Measurements from ENCODE around the gene TLL1. TPM values are rescaled to one million over a fixed set of nuclear protein-coding genes. Genes with fewer than 3 reads are reported as not detected.

The TLL1 gene
- total RNA-seq, 2 experiments from 2014 or later, result not detected

- no peak for TF ChIP-seq CTCF (IDR thresholded peaks at IDR 0.05)
- POLR2A ChIA-PET, result no interaction called here
- Mint-ChIP-seq H3K27me3 (no peaks in the 10 kb centered on the region), H3K36me3 (ENCODE audit: low read depth) (no peaks in the 10 kb centered on the region), H3K9me3 (peaks cover 2% of the 10 kb centered on the region), H3K27ac (no peak overlapping the region), H3K4me1 (ENCODE audit: low read depth) (no peaks in the 10 kb centered on the region), H3K4me3 (no peak overlapping the region)
- intact Hi-C loops (cut with micrococcal nuclease), result no loop called here
- ATAC-seq (no peak), DNase-seq (no peak)
- CTCF ChIA-PET, result no interaction called here
Observed at GRCh38 chr4:166067915-166068314, 194.9 kb downstream of the TLL1 start.

GRCh38 chr4:166073783-166074182, 200.7 kb downstream of the TLL1 start:
- POLR2A ChIA-PET, result no interaction called here
- intact Hi-C loops (cut with micrococcal nuclease), result no loop called here
- no peak for ATAC-seq

GRCh38 chr4:166075599-166075998, 202.6 kb downstream of the TLL1 start:
- H3K4me3 Mint-ChIP-seq, result no peak overlapping the region
- DNase-seq (no peak), ATAC-seq (no peak)
- H3K4me1 Mint-ChIP-seq (ENCODE audit: low read depth), result no peaks in the 10 kb centered on the region
- no peak overlapping the region for H3K27ac Mint-ChIP-seq
- ChIA-PET POLR2A (no interaction called here), CTCF (interaction anchor here (1.2 kb wide), 1 partner anchor 16 kb away, joined by 3 read pairs; no protein-coding TSS in a partner anchor)
- no peak for TF ChIP-seq CTCF (IDR thresholded peaks at IDR 0.05)
- H3K27me3 Mint-ChIP-seq, result no peaks in the 10 kb centered on the region
- intact Hi-C loops (cut with micrococcal nuclease), result no loop called here
- H3K36me3 Mint-ChIP-seq (ENCODE audit: low read depth), result no peaks in the 10 kb centered on the region
- peaks cover 5% of the 10 kb centered on the region for H3K9me3 Mint-ChIP-seq

More at GRCh38 chr4:166073783-166074182, 200.7 kb downstream of the TLL1 start:
- no peak for DNase-seq
- H3K4me3 Mint-ChIP-seq, result no peak overlapping the region
- H3K27me3 Mint-ChIP-seq, result no peaks in the 10 kb centered on the region
- CTCF ChIA-PET, result no interaction called here
- no peak for TF ChIP-seq CTCF (IDR thresholded peaks at IDR 0.05)
- peaks cover 2% of the 10 kb centered on the region for H3K9me3 Mint-ChIP-seq
- H3K4me1 Mint-ChIP-seq (ENCODE audit: low read depth), result no peaks in the 10 kb centered on the region
- no peaks in the 10 kb centered on the region for H3K36me3 Mint-ChIP-seq (ENCODE audit: low read depth)
- H3K27ac Mint-ChIP-seq, result no peak overlapping the region

DNA sequence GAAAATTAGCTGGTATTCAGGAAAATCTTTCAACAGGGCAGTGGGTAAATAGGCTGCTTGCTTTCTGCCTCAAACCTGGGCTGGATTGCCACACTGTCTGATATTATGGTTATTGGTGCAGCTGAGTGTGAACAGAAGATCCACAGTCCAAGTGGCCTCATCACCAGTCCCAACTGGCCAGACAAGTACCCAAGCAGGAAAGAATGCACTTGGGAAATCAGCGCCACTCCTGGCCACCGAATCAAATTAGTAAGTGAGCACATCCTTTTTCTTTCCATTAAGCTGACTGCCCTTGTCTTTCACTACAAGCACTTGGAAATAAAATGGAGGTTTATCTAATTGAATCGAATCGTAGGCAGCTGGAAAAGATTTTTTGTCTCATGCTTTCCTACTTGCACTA, 204.7 kb downstream of the TLL1 start:
- CTCF ChIA-PET, result no interaction called here
- no peak for TF ChIP-seq CTCF (IDR thresholded peaks at IDR 0.05)

DNA sequence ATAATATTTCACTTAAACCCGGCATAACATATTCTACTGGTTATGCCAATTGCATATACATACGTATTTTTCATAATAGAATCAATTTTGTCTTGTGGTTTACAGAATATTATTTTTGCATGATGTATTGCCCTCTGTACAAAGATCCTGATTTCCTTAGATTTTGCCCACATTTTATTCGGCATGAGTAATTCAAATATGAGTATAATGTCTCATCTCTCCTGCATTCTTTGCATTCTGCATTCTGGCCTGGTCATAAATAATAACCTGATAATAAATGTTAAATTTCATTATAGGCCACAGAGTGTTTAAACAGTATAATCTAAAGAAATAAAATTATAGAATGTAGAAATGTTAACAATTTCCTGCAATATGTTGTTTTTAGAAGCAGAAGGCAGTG, 205.3 kb downstream of the TLL1 start:
- ATAC-seq, result no peak
- intact Hi-C loops (cut with micrococcal nuclease), result no loop called here
- POLR2A ChIA-PET, result no interaction called here
- CTCF ChIA-PET, result no interaction called here
- no peak for DNase-seq
- Mint-ChIP-seq H3K4me3 (no peak overlapping the region), H3K27ac (no peak overlapping the region), H3K4me1 (ENCODE audit: low read depth) (no peaks in the 10 kb centered on the region), H3K9me3 (peaks cover 5% of the 10 kb centered on the region), H3K27me3 (no peaks in the 10 kb centered on the region), H3K36me3 (ENCODE audit: low read depth) (no peaks in the 10 kb centered on the region)
- TF ChIP-seq CTCF (IDR thresholded peaks at IDR 0.05), result no peak

More for the DNA sequence above, 204.7 kb downstream of the TLL1 start:
- no peaks in the 10 kb centered on the region for H3K36me3 Mint-ChIP-seq (ENCODE audit: low read depth)
- H3K27ac Mint-ChIP-seq, result no peak overlapping the region
- no peaks in the 10 kb centered on the region for H3K4me1 Mint-ChIP-seq (ENCODE audit: low read depth)
- DNase-seq (no peak), ATAC-seq (no peak)
- no peaks in the 10 kb centered on the region for H3K27me3 Mint-ChIP-seq
- POLR2A ChIA-PET, result no interaction called here
- H3K4me3 Mint-ChIP-seq, result no peak overlapping the region
- H3K9me3 Mint-ChIP-seq, result peaks cover 5% of the 10 kb centered on the region
- intact Hi-C loops (cut with micrococcal nuclease), result no loop called here
